ENCODE data around the gene SPNS3.

- TF ChIP-seq USF2 (IDR thresholded peaks at IDR 0.05; ENCODE audit: low read depth, low read length) (no peak), RCOR1 (IDR thresholded peaks at IDR 0.05; ENCODE audit: insufficient replicate concordance, low read length) (no peak), CTCF (conservative IDR thresholded peaks at IDR 0.05; ENCODE audit: low read depth, low read length) (no peak), CEBPB (IDR thresholded peaks at IDR 0.05; ENCODE audit: low read depth, low read length) (no peak), ELK1 (IDR thresholded peaks at IDR 0.05; ENCODE audit: borderline replicate concordance, low read depth, low read length) (no peak), POLR2A (IDR thresholded peaks at IDR 0.05; ENCODE audit: low read depth, low read length) (no peak), MXI1 (IDR thresholded peaks at IDR 0.05; ENCODE audit: borderline replicate concordance, low read depth, low read length) (no peak), RAD21 (IDR thresholded peaks at IDR 0.05; ENCODE audit: low read length) (no peak)
Observed at GRCh38 chr17:4448197-4448980, 14.6 kb downstream of the SPNS3 start.

Data from IMR-90 (cell line).